GM12878 (cell line): ENCODE data around the gene CST1. TPM values are rescaled to one million over a fixed set of nuclear protein-coding genes. Genes with fewer than 3 reads are reported as not detected.

Experiments
- ATAC-seq: fragments of 200-7000 bp; cut with Tn5 transposase; 3 replicates; pipeline ENCODE4 v1.9.1; 2020; ENCODE audit warnings: mild to moderate bottlenecking, moderate library complexity
- BruUV-seq: library from RNA; stranded (reverse); fragments of 400-500 nt; replicated peaks from 2 replicates; lab custom pipeline; 2021; lab: Mats Ljungman, UMichigan
- CTCF ChIA-PET: fragments of 300-600 bp; sonication (Branson Sonifier 250); formaldehyde crosslinking; extraction: SDS; loops from one replicate; lab custom pipeline; 2021; ENCODE audit warnings: inconsistent platforms; lab: Yijun Ruan, JAX
- POLR2A ChIA-PET: fragments of 350-600 bp; formaldehyde crosslinking; extraction: SDS; loops from one replicate; lab custom pipeline; 2021; ENCODE audit warnings: inconsistent platforms; lab: Charles Lee
- RAD21 ChIA-PET: fragments of 300-600 bp; sonication (Branson Sonifier 250); formaldehyde crosslinking; loops from one replicate; lab custom pipeline; 2023; ENCODE audit warnings: antibody characterized with exemption; ENCODE audit not compliant: unreplicated experiment; lab: Charles Lee
- SMC1A ChIA-PET: fragments of 300-600 bp; sonication (Branson Sonifier 250); formaldehyde crosslinking; loops from one replicate; lab custom pipeline; 2023; ENCODE audit not compliant: unreplicated experiment, uncharacterized antibody; lab: Charles Lee
- DNase-seq: peaks from one replicate; pipeline ENCODE4 v3.0.0-alpha.2; 2011; ENCODE audit warnings: low read depth, low spot score
- FAIRE-seq: peaks from 3 replicates; lab custom pipeline; 2011; peaks lifted over from hg19 to GRCh38; lab: Jason Lieb, UNC
- H2AFZ ChIP-seq: 2 replicates; pipeline ENCODE4 v1.6.0; 2011; ENCODE audit warnings: low read depth, low read length, control low read depth; ENCODE audit not compliant: control insufficient read depth
- H3K27ac ChIP-seq: 2 replicates; pipeline ENCODE4 v1.5.1; 2011; ENCODE audit warnings: control low read depth; ENCODE audit not compliant: control insufficient read depth, insufficient read depth
- H3K27me3 ChIP-seq, 2 experiments: replicated peaks in 1 of 2; 2 replicates each; pipeline versions ENCODE4 v1.6.0 to v1.6.1; 2011; ENCODE audit warnings: low read length in 1 of 2; ENCODE audit not compliant: control insufficient read depth in 2 of 2, insufficient read depth in 2 of 2
- H3K36me3 ChIP-seq, 2 experiments: 2 replicates each; pipeline ENCODE4 v1.5.1; 2011; ENCODE audit warnings: low read length in 1 of 2; ENCODE audit not compliant: control insufficient read depth in 2 of 2, insufficient read depth in 2 of 2
- H3K4me1 ChIP-seq: 2 replicates; pipeline ENCODE4 v1.6.1; 2011; ENCODE audit warnings: mild to moderate bottlenecking, low read length, moderate library complexity, mixed read lengths; ENCODE audit not compliant: control insufficient read depth, insufficient read depth
- H3K4me2 ChIP-seq: 2 replicates; pipeline ENCODE4 v1.6.0; 2011; ENCODE audit warnings: control low read depth; ENCODE audit not compliant: control insufficient read depth, insufficient read depth
- H3K4me3 ChIP-seq: fragments of 200-600 bp; sonication (generic); 2 replicates; pipeline ENCODE4 v1.5.1; 2016
- H3K79me2 ChIP-seq: 2 replicates; pipeline ENCODE4 v1.6.0; 2011; ENCODE audit warnings: low read length; ENCODE audit not compliant: control insufficient read depth, insufficient read depth
- H3K9ac ChIP-seq: 2 replicates; pipeline ENCODE4 v1.8.0; 2011; ENCODE audit warnings: low read length, control low read depth, mixed read lengths; ENCODE audit not compliant: control insufficient read depth, insufficient read depth
- H3K9me3 ChIP-seq: replicated peaks from 3 replicates; pipeline ENCODE4 v1.5.1; 2011; ENCODE audit warnings: mild to moderate bottlenecking, low read length; ENCODE audit not compliant: control insufficient read depth, insufficient read depth
- H4K20me1 ChIP-seq: 2 replicates; pipeline ENCODE4 v1.6.0; 2011; ENCODE audit not compliant: control insufficient read depth, insufficient read depth
- BCLAF1 ChIP-seq: fragments of 450-650 bp; IDR thresholded peaks from 2 replicates; pipeline ENCODE4 v1.6.1; 2017; ENCODE audit warnings: antibody characterized with exemption, mild to moderate bottlenecking, moderate library complexity
- CHD2 ChIP-seq: IDR thresholded peaks from 2 replicates; pipeline ENCODE4 v1.6.1; 2011; ENCODE audit warnings: low read depth, low read length, improper control_type of control experiment, borderline replicate concordance
- DPF2 ChIP-seq: fragments of 450-650 bp; IDR thresholded peaks from 2 replicates; pipeline ENCODE4 v1.6.1; 2017; ENCODE audit warnings: mild to moderate bottlenecking
- MEF2B ChIP-seq: fragments of 450-650 bp; IDR thresholded peaks from 2 replicates; pipeline ENCODE4 v1.6.1; 2018; ENCODE audit warnings: mild to moderate bottlenecking, moderate library complexity; ENCODE audit not compliant: partially characterized antibody, poor library complexity, severe bottlenecking
- MLLT1 ChIP-seq: fragments of 450-650 bp; IDR thresholded peaks from 2 replicates; pipeline ENCODE4 v1.6.1; 2016; ENCODE audit warnings: mild to moderate bottlenecking
- MYC ChIP-seq: IDR thresholded peaks from 2 replicates; pipeline ENCODE4 v1.6.1; 2011; ENCODE audit warnings: mild to moderate bottlenecking, low read length, moderate library complexity, inconsistent platforms; ENCODE audit not compliant: insufficient read depth, insufficient replicate concordance, insufficient read length, severe bottlenecking
- ZNF24 ChIP-seq: fragments of 450-650 bp; IDR thresholded peaks from 2 replicates; pipeline ENCODE4 v1.6.1; 2017; ENCODE audit warnings: antibody characterized with exemption, mild to moderate bottlenecking
- WGBS: methylation state at CpG from one replicate; pipeline ENCODE4 v1.1.6; 2016; ENCODE audit warnings: low lambda C conversion rate; ENCODE audit not compliant: insufficient replicate concordance, insufficient coverage; ENCODE audit errors: missing lambda C conversion rate; 5-methylcytosine and 5-hydroxymethylcytosine counted together
- in situ Hi-C: fragments of 300-500 bp; cut with MboI; formaldehyde crosslinking; loops from 9 replicates; pipeline ENCODE4 v1.14.3; 2018; ENCODE audit warnings: mixed read lengths
- intact Hi-C: fragments of 100-400 bp; cut with micrococcal nuclease; formaldehyde crosslinking; loops from one replicate; pipeline ENCODE4 v1.14.2; 2022; ENCODE audit not compliant: unreplicated experiment
- polyA plus RNA-seq, 11 experiments: library from polyadenylated mRNA; depleted of rRNA in 4 of 11; unstranded in 6 of 11; stranded (reverse) in 5 of 11; fragments of >200 nt; fragmentation: Nextera tagmentation in 4 of 11; fragmentation: Illumina TruSeq in 1 of 11; extraction: Ambion mirVana in 4 of 11; extraction: Trizol in 1 of 11; gene quantifications; 1 replicate in 1 of 11; 2 replicates in 10 of 11; pipeline versions ENCODE4 v1.2.1 to v1.2.3, GENCODE V29; 2011 to 2016; ENCODE audit warnings: inconsistent platforms in 2 of 11, missing spikeins in 2 of 11, low read depth in 1 of 11
- total RNA-seq, 4 experiments: library from RNA; depleted of rRNA in 3 of 4; stranded (reverse); fragments of >200 nt in 3 of 4; fragmentation: Illumina TruSeq in 1 of 4; extraction: Trizol in 1 of 4; gene quantifications; 2 replicates each; pipeline versions ENCODE4 v1.2.1 to v1.2.3, GENCODE V29; 2013 to 2021
- TF ChIP-seq, protein P1 (sequence below): IDR thresholded peaks from 2 replicates; pipeline ENCODE4 v1.6.1; 2011; ENCODE audit warnings: low read depth, mild to moderate bottlenecking, low read length, moderate library complexity, borderline replicate concordance; ENCODE audit errors: extremely low read depth
- TF ChIP-seq, protein P2 (sequence below): fragments of 450-650 bp; IDR thresholded peaks from 2 replicates; pipeline ENCODE4 v1.6.1; 2017; ENCODE audit warnings: mild to moderate bottlenecking, moderate library complexity
- TF ChIP-seq, protein P3 (sequence below): fragments of 450-650 bp; IDR thresholded peaks from 2 replicates; pipeline ENCODE4 v1.6.1; 2016; ENCODE audit warnings: mild to moderate bottlenecking, moderate library complexity, borderline replicate concordance

The CST1 gene
- total and polyA plus RNA-seq, 10 of the 15 experiments (the other 5 are each of a cell fraction or from before 2014, with no cell fraction given), result not detected

DNA sequence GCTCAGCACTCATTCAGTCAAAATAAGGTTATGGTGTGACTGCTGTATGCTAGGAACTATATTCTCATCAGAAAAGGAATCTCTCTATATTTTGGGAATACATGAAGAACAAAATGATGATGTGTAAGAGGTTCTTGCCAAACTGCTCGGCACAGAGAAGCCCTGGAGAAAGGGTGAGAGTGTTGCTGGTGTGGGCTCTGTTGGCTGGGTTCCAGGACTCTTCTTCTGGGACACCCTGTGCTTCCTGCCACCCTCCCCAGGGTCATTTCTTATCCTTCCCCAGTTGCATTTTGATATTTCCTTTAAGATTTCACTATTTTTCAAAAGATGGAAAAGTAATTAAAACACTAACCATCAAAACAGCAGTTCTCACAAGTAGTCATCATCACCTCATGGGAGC is 28.8 kb downstream of the CST1 start:
- H3K27me3 ChIP-seq, result no peaks in the 10 kb centered on the region; a peak in 1 of 4 replicates
- in situ Hi-C loops (no loop called here), intact Hi-C loops (no loop called here)
- SMC1A ChIA-PET, result no interaction called here
- DNase-seq (no peak), FAIRE-seq (no peak), ATAC-seq (no peak)
- RAD21 ChIA-PET, result no interaction called here
- no peaks in the 10 kb centered on the region for H4K20me1 ChIP-seq
- H3K79me2 ChIP-seq, result no peaks in the 10 kb centered on the region
- no peak overlapping the region for H3K4me2 ChIP-seq
- 0% methylated on average over 1 of the region's 1 CpG for WGBS
- H3K4me1 ChIP-seq, result no peaks in the 10 kb centered on the region
- no peak overlapping the region for H3K27ac ChIP-seq
- no peak overlapping the region for H2AFZ ChIP-seq
- CTCF ChIA-PET, result no interaction called here
- H3K9me3 ChIP-seq, result no peaks in the 10 kb centered on the region
- BruUV-seq, result no TSS peak
- POLR2A ChIA-PET, result no interaction called here
- no peak overlapping the region for H3K9ac ChIP-seq
- H3K4me3 ChIP-seq, result no peak overlapping the region
- H3K36me3 ChIP-seq, result no peaks in the 10 kb centered on the region
- TF ChIP-seq DPF2, result no peak
- TF ChIP-seq, protein P1, sequence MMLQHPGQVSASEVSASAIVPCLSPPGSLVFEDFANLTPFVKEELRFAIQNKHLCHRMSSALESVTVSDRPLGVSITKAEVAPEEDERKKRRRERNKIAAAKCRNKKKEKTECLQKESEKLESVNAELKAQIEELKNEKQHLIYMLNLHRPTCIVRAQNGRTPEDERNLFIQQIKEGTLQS, result no peak
- TF ChIP-seq CHD2, result no peak
- TF ChIP-seq, protein P2, sequence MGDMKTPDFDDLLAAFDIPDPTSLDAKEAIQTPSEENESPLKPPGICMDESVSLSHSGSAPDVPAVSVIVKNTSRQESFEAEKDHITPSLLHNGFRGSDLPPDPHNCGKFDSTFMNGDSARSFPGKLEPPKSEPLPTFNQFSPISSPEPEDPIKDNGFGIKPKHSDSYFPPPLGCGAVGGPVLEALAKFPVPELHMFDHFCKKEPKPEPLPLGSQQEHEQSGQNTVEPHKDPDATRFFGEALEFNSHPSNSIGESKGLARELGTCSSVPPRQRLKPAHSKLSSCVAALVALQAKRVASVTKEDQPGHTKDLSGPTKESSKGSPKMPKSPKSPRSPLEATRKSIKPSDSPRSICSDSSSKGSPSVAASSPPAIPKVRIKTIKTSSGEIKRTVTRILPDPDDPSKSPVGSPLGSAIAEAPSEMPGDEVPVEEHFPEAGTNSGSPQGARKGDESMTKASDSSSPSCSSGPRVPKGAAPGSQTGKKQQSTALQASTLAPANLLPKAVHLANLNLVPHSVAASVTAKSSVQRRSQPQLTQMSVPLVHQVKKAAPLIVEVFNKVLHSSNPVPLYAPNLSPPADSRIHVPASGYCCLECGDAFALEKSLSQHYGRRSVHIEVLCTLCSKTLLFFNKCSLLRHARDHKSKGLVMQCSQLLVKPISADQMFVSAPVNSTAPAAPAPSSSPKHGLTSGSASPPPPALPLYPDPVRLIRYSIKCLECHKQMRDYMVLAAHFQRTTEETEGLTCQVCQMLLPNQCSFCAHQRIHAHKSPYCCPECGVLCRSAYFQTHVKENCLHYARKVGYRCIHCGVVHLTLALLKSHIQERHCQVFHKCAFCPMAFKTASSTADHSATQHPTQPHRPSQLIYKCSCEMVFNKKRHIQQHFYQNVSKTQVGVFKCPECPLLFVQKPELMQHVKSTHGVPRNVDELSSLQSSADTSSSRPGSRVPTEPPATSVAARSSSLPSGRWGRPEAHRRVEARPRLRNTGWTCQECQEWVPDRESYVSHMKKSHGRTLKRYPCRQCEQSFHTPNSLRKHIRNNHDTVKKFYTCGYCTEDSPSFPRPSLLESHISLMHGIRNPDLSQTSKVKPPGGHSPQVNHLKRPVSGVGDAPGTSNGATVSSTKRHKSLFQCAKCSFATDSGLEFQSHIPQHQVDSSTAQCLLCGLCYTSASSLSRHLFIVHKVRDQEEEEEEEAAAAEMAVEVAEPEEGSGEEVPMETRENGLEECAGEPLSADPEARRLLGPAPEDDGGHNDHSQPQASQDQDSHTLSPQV, result no peak
- no peak for TF ChIP-seq MLLT1
- TF ChIP-seq MEF2B, result no peak
- TF ChIP-seq, protein P3, sequence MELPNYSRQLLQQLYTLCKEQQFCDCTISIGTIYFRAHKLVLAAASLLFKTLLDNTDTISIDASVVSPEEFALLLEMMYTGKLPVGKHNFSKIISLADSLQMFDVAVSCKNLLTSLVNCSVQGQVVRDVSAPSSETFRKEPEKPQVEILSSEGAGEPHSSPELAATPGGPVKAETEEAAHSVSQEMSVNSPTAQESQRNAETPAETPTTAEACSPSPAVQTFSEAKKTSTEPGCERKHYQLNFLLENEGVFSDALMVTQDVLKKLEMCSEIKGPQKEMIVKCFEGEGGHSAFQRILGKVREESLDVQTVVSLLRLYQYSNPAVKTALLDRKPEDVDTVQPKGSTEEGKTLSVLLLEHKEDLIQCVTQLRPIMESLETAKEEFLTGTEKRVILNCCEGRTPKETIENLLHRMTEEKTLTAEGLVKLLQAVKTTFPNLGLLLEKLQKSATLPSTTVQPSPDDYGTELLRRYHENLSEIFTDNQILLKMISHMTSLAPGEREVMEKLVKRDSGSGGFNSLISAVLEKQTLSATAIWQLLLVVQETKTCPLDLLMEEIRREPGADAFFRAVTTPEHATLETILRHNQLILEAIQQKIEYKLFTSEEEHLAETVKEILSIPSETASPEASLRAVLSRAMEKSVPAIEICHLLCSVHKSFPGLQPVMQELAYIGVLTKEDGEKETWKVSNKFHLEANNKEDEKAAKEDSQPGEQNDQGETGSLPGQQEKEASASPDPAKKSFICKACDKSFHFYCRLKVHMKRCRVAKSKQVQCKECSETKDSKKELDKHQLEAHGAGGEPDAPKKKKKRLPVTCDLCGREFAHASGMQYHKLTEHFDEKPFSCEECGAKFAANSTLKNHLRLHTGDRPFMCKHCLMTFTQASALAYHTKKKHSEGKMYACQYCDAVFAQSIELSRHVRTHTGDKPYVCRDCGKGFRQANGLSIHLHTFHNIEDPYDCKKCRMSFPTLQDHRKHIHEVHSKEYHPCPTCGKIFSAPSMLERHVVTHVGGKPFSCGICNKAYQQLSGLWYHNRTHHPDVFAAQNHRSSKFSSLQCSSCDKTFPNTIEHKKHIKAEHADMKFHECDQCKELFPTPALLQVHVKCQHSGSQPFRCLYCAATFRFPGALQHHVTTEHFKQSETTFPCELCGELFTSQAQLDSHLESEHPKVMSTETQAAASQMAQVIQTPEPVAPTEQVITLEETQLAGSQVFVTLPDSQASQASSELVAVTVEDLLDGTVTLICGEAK, result no peak
- no peak for TF ChIP-seq MYC
- no peak for TF ChIP-seq ZNF24
- TF ChIP-seq BCLAF1, result no peak
